Kidney epithelial cell (primary cell): ENCODE results near the gene URB1. TPM values are rescaled to one million over a fixed set of nuclear protein-coding genes. Genes with fewer than 3 reads are reported as not detected.

Experiments
- DNase-seq: peaks from one replicate; pipeline ENCODE4 v3.0.0-alpha.2; 2010; ENCODE audit warnings: low read depth
- H3K27me3 ChIP-seq: 2 replicates; pipeline ENCODE4 v1.6.0; 2011; ENCODE audit warnings: low read length; ENCODE audit not compliant: control insufficient read depth, insufficient read depth
- H3K36me3 ChIP-seq: 2 replicates; pipeline ENCODE4 v1.5.1; 2011; ENCODE audit warnings: low read length; ENCODE audit not compliant: control insufficient read depth, insufficient read depth
- H3K4me3 ChIP-seq: 2 replicates; pipeline ENCODE4 v1.5.1; 2011; ENCODE audit warnings: low read depth, mild to moderate bottlenecking, control low read depth, low read length
- CTCF ChIP-seq: IDR thresholded peaks from 2 replicates; pipeline ENCODE4 v1.5.1; 2011; ENCODE audit warnings: mild to moderate bottlenecking, moderate library complexity, low read length, control low read depth, inconsistent platforms; ENCODE audit not compliant: insufficient read depth, poor library complexity, severe bottlenecking
- total RNA-seq: library from RNA; depleted of rRNA; stranded (reverse); fragments of >200 nt; gene quantifications from 2 replicates; pipeline ENCODE4 v1.2.3, GENCODE V29; 2015

The URB1 gene
- total RNA-seq, 1 donor from 2014 or later: 17.8 TPM

- DNase-seq: no peak
- peaks cover 9% of the 10 kb centered on the region for H3K36me3 ChIP-seq
- TF ChIP-seq CTCF: no peak
- no peaks in the 10 kb centered on the region for H3K27me3 ChIP-seq
- H3K4me3 ChIP-seq: no peak overlapping the region
Measured at GRCh38 chr21:32364387-32364786, 28.4 kb downstream of the URB1 start.

GRCh38 chr21:32360401-32360975 lies 32.3 kb downstream of the URB1 start:
- H3K36me3 ChIP-seq: peaks cover 5% of the 10 kb centered on the region

GRCh38 chr21:32359719-32360260 lies 33.0 kb downstream of the URB1 start:
- peak; percentile 30 for TF ChIP-seq CTCF
- H3K36me3 ChIP-seq: peaks cover 5% of the 10 kb centered on the region
- H3K4me3 ChIP-seq: no peak overlapping the region
- no peaks in the 10 kb centered on the region for H3K27me3 ChIP-seq
- DNase-seq: no peak

More at GRCh38 chr21:32360401-32360975, 32.3 kb downstream of the URB1 start:
- no peak for TF ChIP-seq CTCF
- Histone ChIP-seq H3K4me3 (no peak overlapping the region), H3K27me3 (no peaks in the 10 kb centered on the region)
- DNase-seq: no peak

GRCh38 chr21:32356874-32357395 lies 35.9 kb downstream of the URB1 start:
- H3K36me3 ChIP-seq: peaks cover 9% of the 10 kb centered on the region
- no peak for TF ChIP-seq CTCF

GRCh38 chr21:32353002-32353711 lies 39.7 kb downstream of the URB1 start:
- H3K36me3 ChIP-seq: peaks cover 6% of the 10 kb centered on the region
- no peak for DNase-seq
- TF ChIP-seq CTCF: no peak
- no peaks in the 10 kb centered on the region for H3K27me3 ChIP-seq
- no peak overlapping the region for H3K4me3 ChIP-seq

More at GRCh38 chr21:32356874-32357395, 35.9 kb downstream of the URB1 start:
- no peak overlapping the region for H3K4me3 ChIP-seq
- no peak for DNase-seq
- H3K27me3 ChIP-seq: no peaks in the 10 kb centered on the region

- Histone ChIP-seq H3K4me3 (no peak overlapping the region), H3K27me3 (no peaks in the 10 kb centered on the region), H3K36me3 (peaks cover 6% of the 10 kb centered on the region)
- DNase-seq: no peak
- TF ChIP-seq CTCF: no peak
Measured at GRCh38 chr21:32352526-32352925, 40.3 kb downstream of the URB1 start.
